Panc1 (cell line): ENCODE data around the gene DRGX. TPM values are rescaled to one million over a fixed set of nuclear protein-coding genes. Genes with fewer than 3 reads are reported as not detected.

Source experiments
- ATAC-seq: fragments of 200-7000 bp; cut with Tn5 transposase; 2 replicates; pipeline ENCODE4 v1.9.1; 2020; ENCODE audit warnings: mild to moderate bottlenecking, moderate library complexity
- BruUV-seq: library from RNA; stranded (reverse); fragments of 400-500 nt; replicated peaks from 2 replicates; lab custom pipeline; 2021; lab: Mats Ljungman, UMichigan
- CTCF ChIA-PET: fragments of 300-600 bp; sonication (Branson Sonifier 250); formaldehyde crosslinking; loops from one replicate; lab custom pipeline; 2022; ENCODE audit warnings: antibody characterized with exemption; lab: Charles Lee
- POLR2A ChIA-PET: fragments of 300-600 bp; sonication (Branson Sonifier 250); formaldehyde crosslinking; loops from one replicate; lab custom pipeline; 2022; ENCODE audit warnings: antibody characterized with exemption; lab: Charles Lee
- DNase-seq: peaks from one replicate; pipeline ENCODE4 v3.0.0-alpha.2; 2010; ENCODE audit warnings: low read depth, low spot score
- H3K27ac ChIP-seq: 2 replicates; pipeline ENCODE4 v1.5.1; 2011; ENCODE audit warnings: mild to moderate bottlenecking, low read length, inconsistent platforms
- H3K27me3 ChIP-seq: fragments of 200-500 bp; sonication (Bioruptor generic); 2 replicates; pipeline ENCODE4 v1.6.0; 2014; ENCODE audit warnings: low read length, inconsistent platforms; ENCODE audit not compliant: control insufficient read depth, insufficient read depth
- H3K36me3 ChIP-seq: fragments of 200-500 bp; sonication (Bioruptor generic); 2 replicates; pipeline ENCODE4 v1.5.1; 2014; ENCODE audit warnings: inconsistent platforms, mild to moderate bottlenecking, low read length, moderate library complexity; ENCODE audit not compliant: control insufficient read depth, insufficient read depth
- H3K4me1 ChIP-seq: 2 replicates; pipeline ENCODE4 v1.5.1; 2011; ENCODE audit warnings: inconsistent platforms, mild to moderate bottlenecking, low read length, moderate library complexity; ENCODE audit not compliant: control insufficient read depth, insufficient read depth
- H3K4me3 ChIP-seq, 2 experiments: 2 replicates each; pipeline ENCODE4 v1.5.1; 2011 to 2012; ENCODE audit warnings: low read depth in 2 of 2, low read length in 2 of 2, mild to moderate bottlenecking in 2 of 2, inconsistent platforms in 1 of 2, moderate library complexity in 1 of 2
- H3K9me3 ChIP-seq: fragments of 200-500 bp; sonication (Bioruptor generic); 2 replicates; pipeline ENCODE4 v1.5.1; 2014; ENCODE audit warnings: low read depth, mild to moderate bottlenecking, inconsistent platforms, low read length, moderate library complexity; ENCODE audit not compliant: control insufficient read depth, insufficient read depth
- CTCF ChIP-seq: fragments of 450-650 bp; IDR thresholded peaks from 2 replicates; pipeline ENCODE4 v1.5.1; 2017; ENCODE audit warnings: mild to moderate bottlenecking
- POLR2AphosphoS5 ChIP-seq: IDR thresholded peaks from 2 replicates; pipeline ENCODE4 v1.6.1; 2012; ENCODE audit warnings: mild to moderate bottlenecking, low read depth, low read length, moderate library complexity
- SIN3A ChIP-seq: IDR thresholded peaks from 2 replicates; pipeline ENCODE4 v1.6.1; 2012; ENCODE audit warnings: low read depth, mild to moderate bottlenecking, low read length, moderate library complexity, borderline replicate concordance; ENCODE audit not compliant: insufficient read depth
- TCF7L2 ChIP-seq: IDR thresholded peaks from 2 replicates; pipeline ENCODE4 v1.6.1; 2011; ENCODE audit warnings: mild to moderate bottlenecking, low read depth, low read length, inconsistent platforms
- in situ Hi-C: cut with HindIII; loops from 2 replicates; pipeline ENCODE4 v1.10.0; 2016; ENCODE audit warnings: low sequenced_read_pairs, low pct_unique_long_range_greater_than_20kb
- intact Hi-C: fragments of 100-400 bp; cut with micrococcal nuclease; formaldehyde crosslinking; loops from one replicate; pipeline ENCODE4 v1.10.0; 2022; ENCODE audit not compliant: unreplicated experiment
- total RNA-seq: library from RNA; stranded (reverse); gene quantifications from one replicate; pipeline ENCODE4 v1.2.1, GENCODE V29; 2021; ENCODE audit not compliant: unreplicated experiment
- TF ChIP-seq, protein P1 (sequence below), 2 experiments: IDR thresholded peaks; 2 replicates each; pipeline ENCODE4 v1.6.1; 2011 to 2012; ENCODE audit warnings: low read depth in 2 of 2, control low read depth in 1 of 2, low read length in 1 of 2, mild to moderate bottlenecking in 1 of 2, moderate library complexity in 1 of 2; ENCODE audit not compliant: insufficient read depth in 1 of 2

The DRGX gene
- total RNA-seq, 1 experiment from 2014 or later: 0.15 TPM

- TF ChIP-seq CTCF (no peak), TCF7L2 (no peak), POLR2AphosphoS5 (no peak), SIN3A (no peak)
- TF ChIP-seq, protein P1, sequence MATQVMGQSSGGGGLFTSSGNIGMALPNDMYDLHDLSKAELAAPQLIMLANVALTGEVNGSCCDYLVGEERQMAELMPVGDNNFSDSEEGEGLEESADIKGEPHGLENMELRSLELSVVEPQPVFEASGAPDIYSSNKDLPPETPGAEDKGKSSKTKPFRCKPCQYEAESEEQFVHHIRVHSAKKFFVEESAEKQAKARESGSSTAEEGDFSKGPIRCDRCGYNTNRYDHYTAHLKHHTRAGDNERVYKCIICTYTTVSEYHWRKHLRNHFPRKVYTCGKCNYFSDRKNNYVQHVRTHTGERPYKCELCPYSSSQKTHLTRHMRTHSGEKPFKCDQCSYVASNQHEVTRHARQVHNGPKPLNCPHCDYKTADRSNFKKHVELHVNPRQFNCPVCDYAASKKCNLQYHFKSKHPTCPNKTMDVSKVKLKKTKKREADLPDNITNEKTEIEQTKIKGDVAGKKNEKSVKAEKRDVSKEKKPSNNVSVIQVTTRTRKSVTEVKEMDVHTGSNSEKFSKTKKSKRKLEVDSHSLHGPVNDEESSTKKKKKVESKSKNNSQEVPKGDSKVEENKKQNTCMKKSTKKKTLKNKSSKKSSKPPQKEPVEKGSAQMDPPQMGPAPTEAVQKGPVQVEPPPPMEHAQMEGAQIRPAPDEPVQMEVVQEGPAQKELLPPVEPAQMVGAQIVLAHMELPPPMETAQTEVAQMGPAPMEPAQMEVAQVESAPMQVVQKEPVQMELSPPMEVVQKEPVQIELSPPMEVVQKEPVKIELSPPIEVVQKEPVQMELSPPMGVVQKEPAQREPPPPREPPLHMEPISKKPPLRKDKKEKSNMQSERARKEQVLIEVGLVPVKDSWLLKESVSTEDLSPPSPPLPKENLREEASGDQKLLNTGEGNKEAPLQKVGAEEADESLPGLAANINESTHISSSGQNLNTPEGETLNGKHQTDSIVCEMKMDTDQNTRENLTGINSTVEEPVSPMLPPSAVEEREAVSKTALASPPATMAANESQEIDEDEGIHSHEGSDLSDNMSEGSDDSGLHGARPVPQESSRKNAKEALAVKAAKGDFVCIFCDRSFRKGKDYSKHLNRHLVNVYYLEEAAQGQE (IDR thresholded peaks at IDR 0.05; ENCODE audit: insufficient read depth in 1 of 2, low read depth in 2 of 2, low read length in 1 of 2): no peak
- POLR2A ChIA-PET: no interaction called here
- no peaks in the 10 kb centered on the region for H3K36me3 ChIP-seq
- DNase-seq: no peak
- intact Hi-C loops: loop anchor here (10.0 kb wide), 1 partner anchor 414 kb away; no protein-coding TSS in a partner anchor
- BruUV-seq: no TSS peak
- H3K9me3 ChIP-seq: no peaks in the 10 kb centered on the region
- in situ Hi-C loops: no loop called here
- no peak overlapping the region for H3K27ac ChIP-seq
- CTCF ChIA-PET: interaction anchor here (0.6 kb wide), 1 partner anchor 8 kb away, joined by 3 read pairs; no protein-coding TSS in a partner anchor
- H3K27me3 ChIP-seq: peaks cover 42% of the 10 kb centered on the region
- no peak for ATAC-seq
- no peak overlapping the region for H3K4me3 ChIP-seq
- no peaks in the 10 kb centered on the region; the same call in 1 of the 2 replicates for H3K4me1 ChIP-seq
Measured at GRCh38 chr10:49398986-49399385, 3.1 kb upstream of the DRGX start.

- BruUV-seq: no TSS peak
- ChIA-PET CTCF (no interaction called here), POLR2A (no interaction called here)
- H3K4me1 ChIP-seq: no peaks in the 10 kb centered on the region; the same call in 1 of the 2 replicates
- H3K27ac ChIP-seq: no peak overlapping the region
- H3K27me3 ChIP-seq: peaks cover 47% of the 10 kb centered on the region
- H3K36me3 ChIP-seq: no peaks in the 10 kb centered on the region
- H3K9me3 ChIP-seq: no peaks in the 10 kb centered on the region
- peak overlapping the region; percentile 19 to 21 for H3K4me3 ChIP-seq
- intact Hi-C loops: loop anchor here (10.0 kb wide), 1 partner anchor 413 kb away; no protein-coding TSS in a partner anchor
- DNase-seq: no peak
- ATAC-seq: no peak
- in situ Hi-C loops: no loop called here
- TF ChIP-seq POLR2AphosphoS5 (no peak), TCF7L2 (no peak), CTCF (no peak)
- TF ChIP-seq, protein P1 (IDR thresholded peaks at IDR 0.05; ENCODE audit: insufficient read depth in 1 of 2, low read depth in 2 of 2, low read length in 1 of 2): peak; percentile 86 to 92
Measured at GRCh38 chr10:49398000-49398861, 2.3 kb upstream of the DRGX start.
